Neural cell (in vitro differentiated cells): Measurements from ENCODE around the gene MCL1. TPM values are rescaled to one million over a fixed set of nuclear protein-coding genes. Genes with fewer than 3 reads are reported as not detected.

Source experiments
- H2AFZ ChIP-seq: fragments of 200-600, 300-800 bp; sonication (generic), shearing (Covaris generic); 2 replicates; pipeline ENCODE4 v1.6.0; 2014; ENCODE audit warnings: low read depth, mild to moderate bottlenecking, antibody characterized with exemption, low read length, moderate library complexity
- H3F3A ChIP-seq: fragments of 200-600 bp; shearing (Covaris generic); 2 replicates; pipeline ENCODE4 v1.6.1; 2016; ENCODE audit warnings: mild to moderate bottlenecking, moderate library complexity, mixed read lengths, antibody characterized with exemption, low read length; ENCODE audit not compliant: insufficient read depth, poor library complexity, severe bottlenecking
- H3K27ac ChIP-seq: fragments of 200-600, 300-800 bp; sonication (generic), shearing (Covaris generic); 2 replicates; pipeline ENCODE4 v1.5.1; 2014; ENCODE audit warnings: mild to moderate bottlenecking, low read length, moderate library complexity
- H3K27me3 ChIP-seq: fragments of 300-800, 200-600 bp; sonication (generic), shearing (Covaris generic); 2 replicates; pipeline ENCODE4 v1.6.0; 2014; ENCODE audit warnings: mild to moderate bottlenecking, low read depth, low read length, moderate library complexity; ENCODE audit not compliant: insufficient read depth
- H3K36me3 ChIP-seq: fragments of 300-800, 200-600 bp; sonication (generic), shearing (Covaris generic); 2 replicates; pipeline ENCODE4 v1.5.1; 2014; ENCODE audit warnings: mild to moderate bottlenecking, antibody characterized with exemption, low read length, moderate library complexity; ENCODE audit not compliant: insufficient read depth
- H3K4me2 ChIP-seq: fragments of 300-800, 200-600 bp; sonication (generic), shearing (Covaris generic); 2 replicates; pipeline ENCODE4 v1.6.0; 2014; ENCODE audit warnings: mild to moderate bottlenecking, low read length
- H3K4me3 ChIP-seq: fragments of 300-800, 200-600 bp; sonication (generic), shearing (Covaris generic); 2 replicates; pipeline ENCODE4 v1.5.1; 2014; ENCODE audit warnings: mild to moderate bottlenecking, low read length, moderate library complexity
- H3K79me2 ChIP-seq: fragments of 200-600 bp; shearing (Covaris generic); replicated peaks from 2 replicates; pipeline ENCODE4 v1.6.0; 2014; ENCODE audit warnings: mild to moderate bottlenecking, low read length, moderate library complexity; ENCODE audit not compliant: insufficient read depth
- H3K9ac ChIP-seq: fragments of 300-800, 200-600 bp; sonication (generic), shearing (Covaris generic); 2 replicates; pipeline ENCODE4 v1.6.1; 2016; ENCODE audit warnings: mild to moderate bottlenecking, low read length, mixed read lengths
- H3K9me2 ChIP-seq: fragments of 200-600 bp; shearing (Covaris generic); 2 replicates; pipeline ENCODE4 v1.6.1; 2016; ENCODE audit warnings: mild to moderate bottlenecking, low read length, mixed read lengths; ENCODE audit not compliant: insufficient read depth
- H3K9me3 ChIP-seq: fragments of 200-600, 300-800 bp; sonication (generic), shearing (Covaris generic); 2 replicates; pipeline ENCODE4 v1.6.1; 2016; ENCODE audit warnings: mild to moderate bottlenecking, mixed run types, low read length, moderate library complexity, mixed read lengths
- H4K20me1 ChIP-seq: fragments of 200-600 bp; shearing (Covaris generic); 2 replicates; pipeline ENCODE4 v1.6.1; 2016; ENCODE audit warnings: mild to moderate bottlenecking, mixed run types; ENCODE audit not compliant: insufficient read depth
- CTCF ChIP-seq: fragments of 450-650 bp; IDR thresholded peaks from 2 replicates; pipeline ENCODE4 v1.5.1; 2014; ENCODE audit warnings: antibody characterized with exemption, mild to moderate bottlenecking, moderate library complexity; ENCODE audit not compliant: poor library complexity, severe bottlenecking
- EP300 ChIP-seq: fragments of 450-650 bp; conservative IDR thresholded peaks from 2 replicates; pipeline ENCODE4 v1.6.1; 2014; ENCODE audit warnings: antibody characterized with exemption, mild to moderate bottlenecking, moderate library complexity; ENCODE audit not compliant: poor library complexity, severe bottlenecking
- EZH2 ChIP-seq: fragments of 200-600, 300-800 bp; shearing (Covaris generic), sonication (generic); IDR thresholded peaks from 2 replicates; pipeline ENCODE4 v1.6.1; 2014; ENCODE audit warnings: antibody characterized with exemption, low read length, borderline replicate concordance, mild to moderate bottlenecking; ENCODE audit not compliant: insufficient read depth, poor library complexity, severe bottlenecking
- MXI1 ChIP-seq: fragments of 450-650 bp; conservative IDR thresholded peaks from 2 replicates; pipeline ENCODE4 v1.6.1; 2014; ENCODE audit warnings: antibody characterized with exemption, mild to moderate bottlenecking; ENCODE audit not compliant: poor library complexity, severe bottlenecking
- POLR2AphosphoS5 ChIP-seq: IDR thresholded peaks from 2 replicates; pipeline ENCODE4 v1.6.1; 2012
- RAD21 ChIP-seq: fragments of 450-650 bp; conservative IDR thresholded peaks from 2 replicates; pipeline ENCODE4 v1.6.1; 2014; ENCODE audit warnings: antibody characterized with exemption, mild to moderate bottlenecking, moderate library complexity
- REST ChIP-seq: IDR thresholded peaks from 2 replicates; pipeline ENCODE4 v1.6.1; 2012; ENCODE audit warnings: borderline replicate concordance
- SMC3 ChIP-seq: fragments of 450-650 bp; conservative IDR thresholded peaks from 2 replicates; pipeline ENCODE4 v1.6.1; 2014; ENCODE audit warnings: antibody characterized with exemption, mild to moderate bottlenecking, moderate library complexity; ENCODE audit not compliant: poor library complexity
- TAF1 ChIP-seq: IDR thresholded peaks from 2 replicates; pipeline ENCODE4 v1.6.1; 2012; ENCODE audit warnings: low read depth
- polyA plus RNA-seq: library from polyadenylated mRNA; depleted of rRNA; stranded (reverse); fragments of >200 nt; gene quantifications from 2 replicates; pipeline ENCODE4 v1.2.3, GENCODE V29; 2014

MCL1 gene
- polyA plus RNA-seq, 1 donor from 2014 or later: 171 TPM

- H3K36me3 ChIP-seq: no peaks in the 10 kb centered on the region
- no peaks in the 10 kb centered on the region for H3K9me2 ChIP-seq
- no peak overlapping the region for H3K4me2 ChIP-seq
- H3K79me2 ChIP-seq: no peaks in the 10 kb centered on the region
- H3K27ac ChIP-seq: no peak overlapping the region
- peak overlapping the region; percentile 37 for H3K4me3 ChIP-seq
- no peak overlapping the region for H2AFZ ChIP-seq
- no peak for TF ChIP-seq REST
- TF ChIP-seq POLR2AphosphoS5: no peak
- TF ChIP-seq EZH2: no peak
- TF ChIP-seq CTCF: no peak
- TF ChIP-seq SMC3: no peak
- TF ChIP-seq TAF1: no peak
- no peak for TF ChIP-seq MXI1
- no peak for TF ChIP-seq EP300
- TF ChIP-seq RAD21: no peak
- no peaks in the 10 kb centered on the region for H3F3A ChIP-seq
- no peak overlapping the region for H3K9ac ChIP-seq
- H3K27me3 ChIP-seq: peaks cover 12% of the 10 kb centered on the region
- H4K20me1 ChIP-seq: no peaks in the 10 kb centered on the region
- H3K9me3 ChIP-seq: no peaks in the 10 kb centered on the region
Measured at GRCh38 chr1:150549496-150550221, 29.8 kb downstream of the MCL1 start.

GRCh38 chr1:150548632-150549495 lies 30.5 kb downstream of the MCL1 start, which contains the start of gene ADAMTSL4:
TSS of gene ADAMTSL4 (plus strand) at chr1:150549408. CDS start at chr1:150552289, 2,881 bp downstream.
- Histone ChIP-seq H3K9me3 (no peaks in the 10 kb centered on the region), H3K27ac (no peak within 1 kb of the TSS)

More at GRCh38 chr1:150548632-150549495, 30.5 kb downstream of the MCL1 start, which contains the start of gene ADAMTSL4:
- Histone ChIP-seq H3F3A (no peaks in the 10 kb centered on the region), H3K27me3 (peaks cover 12% of the 10 kb centered on the region), H3K4me2 (no peak within 1 kb of the TSS), H3K4me3 (peak within 1 kb of the TSS; percentile 69), H2AFZ (no peak within 1 kb of the TSS), H3K36me3 (no peaks in the 10 kb centered on the region), H4K20me1 (no peaks in the 10 kb centered on the region), H3K9ac (peak within 1 kb of the TSS; percentile 51), H3K79me2 (no peaks in the 10 kb centered on the region), H3K9me2 (no peaks in the 10 kb centered on the region)
- TF ChIP-seq SMC3 (no peak), RAD21 (peak; percentile 9), POLR2AphosphoS5 (no peak), CTCF (peak; percentile 53)
